ENCODE data around the gene RFTN2. TPM values are rescaled to one million over a fixed set of nuclear protein-coding genes. Genes with fewer than 3 reads are reported as not detected.

Gene RFTN2
- total and polyA plus RNA-seq, 4 donors = 0.40 to 22.6 (median 2.0) TPM

- 66 to 73% methylated on average over 1 of the region's 1 CpG for WGBS, 2 donors
Measured at GRCh38 chr2:197620133-197620532, 55.3 kb downstream of the RFTN2 start.

GRCh38 chr2:197615016-197615652 is 60.3 kb downstream of the RFTN2 start:
- H3K36me3 ChIP-seq (ENCODE audit: control insufficient read depth in 4 of 4, insufficient read depth in 4 of 4, low read length in 4 of 4) = peaks cover 0 to 23% (median 6%) of the 10 kb centered on the region in 4 donors
- no peak for TF ChIP-seq CTCF (IDR thresholded peaks at IDR 0.05; ENCODE audit: control extremely low read depth, extremely low read depth)
- ATAC-seq (ENCODE audit: insufficient read depth, low FRiP score) (peak; percentile 81), DNase-seq (peak; percentile 39 to 72 (median 41))
- no peak overlapping the region for H3K27ac ChIP-seq (ENCODE audit: low read depth in 1 of 2, low read length in 1 of 2)
- no peak overlapping the region for H3K4me3 ChIP-seq
- no peak overlapping the region for H3K9ac ChIP-seq (ENCODE audit: insufficient read depth in 1 of 2, low read length in 2 of 2)
- H3K9me3 ChIP-seq (ENCODE audit: control insufficient read depth in 4 of 4, insufficient read depth in 3 of 4, low read length in 3 of 4) = no peaks in the 10 kb centered on the region
- H3K27me3 ChIP-seq (ENCODE audit: control insufficient read depth in 3 of 3, insufficient read depth in 3 of 3, low read length in 2 of 3) = no peaks in the 10 kb centered on the region
- whole genome bisulfite sequencing, 2 donors = 67 to 75% methylated on average over 4 of the region's 4 CpGs
- peaks cover 0 to 27% (median 5%) of the 10 kb centered on the region in 5 donors for H3K4me1 ChIP-seq (ENCODE audit: control insufficient read depth in 5 of 5, insufficient read depth in 5 of 5, low read length in 5 of 5)

More at GRCh38 chr2:197620133-197620532, 55.3 kb downstream of the RFTN2 start:
- H3K36me3 ChIP-seq (ENCODE audit: control insufficient read depth in 4 of 4, insufficient read depth in 4 of 4, low read length in 4 of 4) = peaks cover 0 to 14% (median 8%) of the 10 kb centered on the region in 4 donors
- no peak overlapping the region for H3K4me3 ChIP-seq
- peak overlapping the region in 1 of 2 donors; percentile 21 for H3K27ac ChIP-seq (ENCODE audit: low read depth in 1 of 2, low read length in 1 of 2)
- TF ChIP-seq CTCF (IDR thresholded peaks at IDR 0.05; ENCODE audit: control extremely low read depth, extremely low read depth) = no peak
- no peaks in the 10 kb centered on the region for H3K9me3 ChIP-seq (ENCODE audit: control insufficient read depth in 4 of 4, insufficient read depth in 3 of 4, low read length in 3 of 4)
- H3K9ac ChIP-seq (ENCODE audit: insufficient read depth in 1 of 2, low read length in 2 of 2) = peak overlapping the region in 1 of 2 donors; percentile 32
- DNase-seq = peak in 2 of 3 donors; percentile 75 to 79
- H3K27me3 ChIP-seq (ENCODE audit: control insufficient read depth in 3 of 3, insufficient read depth in 3 of 3, low read length in 2 of 3) = no peaks in the 10 kb centered on the region
- no peak for ATAC-seq (ENCODE audit: insufficient read depth, low FRiP score)
- H3K4me1 ChIP-seq (ENCODE audit: control insufficient read depth in 5 of 5, insufficient read depth in 5 of 5, low read length in 5 of 5) = peaks cover 0 to 9% (median 0%) of the 10 kb centered on the region in 5 donors

GRCh38 chr2:197614532-197614931 is 60.9 kb downstream of the RFTN2 start:
- ATAC-seq (ENCODE audit: insufficient read depth, low FRiP score) (no peak), DNase-seq (peak in 1 of 3 donors; percentile 11)
- H3K36me3 ChIP-seq (ENCODE audit: control insufficient read depth in 4 of 4, insufficient read depth in 4 of 4, low read length in 4 of 4) = peaks cover 0 to 23% (median 6%) of the 10 kb centered on the region in 4 donors
- no peak for TF ChIP-seq CTCF (IDR thresholded peaks at IDR 0.05; ENCODE audit: control extremely low read depth, extremely low read depth)
- H3K27ac ChIP-seq (ENCODE audit: low read depth in 1 of 2, low read length in 1 of 2) = no peak overlapping the region
- H3K4me3 ChIP-seq = no peak overlapping the region
- H3K27me3 ChIP-seq (ENCODE audit: control insufficient read depth in 3 of 3, insufficient read depth in 3 of 3, low read length in 2 of 3) = no peaks in the 10 kb centered on the region
- 77 to 82% methylated on average over 3 of the region's 3 CpGs for WGBS, 2 donors
- no peaks in the 10 kb centered on the region for H3K9me3 ChIP-seq (ENCODE audit: control insufficient read depth in 4 of 4, insufficient read depth in 3 of 4, low read length in 3 of 4)
- peaks cover 0 to 24% (median 5%) of the 10 kb centered on the region in 5 donors for H3K4me1 ChIP-seq (ENCODE audit: control insufficient read depth in 5 of 5, insufficient read depth in 5 of 5, low read length in 5 of 5)
- H3K9ac ChIP-seq (ENCODE audit: insufficient read depth in 1 of 2, low read length in 2 of 2) = no peak overlapping the region
